Stimulated activated CD8-positive, alpha-beta memory T cell treated with anti-CD3 and anti-CD28 coated beads, Interleukin-15, amount 100 ng/mL, for 24 hours (primary cell): ENCODE results near the gene ERGIC1.

Source experiments
- DNase-seq: peaks from one replicate; pipeline ENCODE4 v3.0.0-alpha.2; 2020; ENCODE audit warnings: low read depth

ERGIC1 gene

GRCh38 chr5:172921906-172922305 is 87.9 kb downstream of the ERGIC1 start:
- DNase-seq, result no peak

- no peak for DNase-seq
These were observed 89.5 kb downstream of the ERGIC1 start for GRCh38 chr5:172923539-172923938.

GRCh38 chr5:172925336-172925948 is 91.4 kb downstream of the ERGIC1 start:
- DNase-seq, result no peak

GRCh38 chr5:172926008-172926523 is 92.0 kb downstream of the ERGIC1 start:
- DNase-seq, result no peak

GRCh38 chr5:172926796-172927195 is 92.7 kb downstream of the ERGIC1 start:
- no peak for DNase-seq

GRCh38 chr5:172929371-172929838 is 95.4 kb downstream of the ERGIC1 start:
- DNase-seq, result no peak

- DNase-seq, result no peak
These were observed 97.0 kb downstream of the ERGIC1 start for GRCh38 chr5:172931001-172931536.

GRCh38 chr5:172932313-172933017 is 98.4 kb downstream of the ERGIC1 start:
- DNase-seq, result peak; percentile 53

GRCh38 chr5:172933238-172933637 is 99.2 kb downstream of the ERGIC1 start:
- no peak for DNase-seq

GRCh38 chr5:172935096-172935495 is 101.0 kb downstream of the ERGIC1 start:
- no peak for DNase-seq

GRCh38 chr5:172936401-172936800 is 102.3 kb downstream of the ERGIC1 start:
- no peak for DNase-seq

- no peak for DNase-seq
These were observed 105.0 kb downstream of the ERGIC1 start for GRCh38 chr5:172939071-172939470.

GRCh38 chr5:172939611-172940267 is 105.7 kb downstream of the ERGIC1 start:
- no peak for DNase-seq

GRCh38 chr5:172940268-172941066 is 106.4 kb downstream of the ERGIC1 start:
- no peak for DNase-seq

GRCh38 chr5:172941067-172941516 is 107.0 kb downstream of the ERGIC1 start:
- DNase-seq, result no peak

GRCh38 chr5:172942556-172942955 is 108.5 kb downstream of the ERGIC1 start:
- DNase-seq, result no peak

GRCh38 chr5:172943283-172943841 is 109.3 kb downstream of the ERGIC1 start:
- no peak for DNase-seq

- DNase-seq, result no peak
These were observed 109.9 kb downstream of the ERGIC1 start for GRCh38 chr5:172943906-172944305.

- no peak for DNase-seq
These were observed 110.7 kb downstream of the ERGIC1 start for GRCh38 chr5:172944741-172945140.

GRCh38 chr5:172945151-172945550 is 111.1 kb downstream of the ERGIC1 start:
- no peak for DNase-seq

- DNase-seq, result no peak
These were observed 112.1 kb downstream of the ERGIC1 start for GRCh38 chr5:172946146-172946545.
